K562 (cell line): Measurements from ENCODE around the gene MAP2K6. TPM values are rescaled to one million over a fixed set of nuclear protein-coding genes. Genes with fewer than 3 reads are reported as not detected.

ENCODE experiments used
- ATAC-seq: fragments of 200-7000 bp; cut with Tn5 transposase; 3 replicates; pipeline ENCODE4 v1.9.1; 2020; ENCODE audit warnings: moderate library complexity
- BruUV-seq: library from RNA; stranded (reverse); fragments of 400-500 nt; replicated peaks from 2 replicates; lab custom pipeline; 2021; lab: Mats Ljungman, UMichigan
- CTCF ChIA-PET: fragments of 300-600 bp; formaldehyde crosslinking; extraction: SDS; loops from one replicate; lab custom pipeline; 2021; ENCODE audit warnings: low intra/inter-chr PET ratio; lab: Yijun Ruan, JAX
- POLR2A ChIA-PET: fragments of 300-600, 350-650 bp; sonication (Branson Sonifier 250); formaldehyde crosslinking; extraction: SDS; loops from one replicate; lab custom pipeline; 2021; ENCODE audit warnings: antibody characterized with exemption, inconsistent platforms; lab: Yijun Ruan, JAX
- DNase-seq, 4 experiments: peaks; one replicate each; pipeline versions ENCODE4 v3.0.0 to v3.0.0-alpha.2; 2011 to 2018; ENCODE audit warnings: low spot score in 3 of 4, mixed read lengths in 3 of 4; ENCODE audit errors: extremely low read depth in 1 of 4
- FAIRE-seq: peaks from 2 replicates; lab custom pipeline; 2011; peaks lifted over from hg19 to GRCh38; lab: Jason Lieb, UNC
- H2AFZ ChIP-seq: 2 replicates; pipeline ENCODE4 v1.6.0; 2011; ENCODE audit warnings: low read depth, low read length, control low read depth, inconsistent platforms
- H3K27ac ChIP-seq: fragments of 200-600 bp; 3 replicates; pipeline ENCODE4 v1.8.0; 2011; ENCODE audit warnings: low read depth, mild to moderate bottlenecking, control low read depth, inconsistent platforms, low read length, moderate library complexity, mixed read lengths; ENCODE audit errors: extremely low read depth
- H3K27me3 ChIP-seq, 2 experiments: fragments of 300-600 bp in 1 of 2; 2 replicates in 1 of 2; 3 replicates in 1 of 2; pipeline versions ENCODE4 v1.6.0 to v1.8.0; 2011; ENCODE audit warnings: inconsistent platforms in 2 of 2, low read length in 2 of 2, mild to moderate bottlenecking in 1 of 2, mixed read lengths in 1 of 2, moderate library complexity in 1 of 2; ENCODE audit not compliant: control insufficient read depth in 2 of 2, insufficient read depth in 2 of 2
- H3K36me3 ChIP-seq: fragments of 300-600 bp; 3 replicates; pipeline ENCODE4 v1.8.0; 2011; ENCODE audit warnings: mild to moderate bottlenecking, low read length, inconsistent platforms; ENCODE audit not compliant: control insufficient read depth, insufficient read depth
- H3K4me1 ChIP-seq, 2 experiments: fragments of 200-600 bp in 1 of 2; replicated peaks in 1 of 2; 2 replicates in 1 of 2; 3 replicates in 1 of 2; pipeline versions ENCODE4 v1.5.1 to v1.8.0; 2011; ENCODE audit warnings: inconsistent platforms in 2 of 2, low read length in 2 of 2, mild to moderate bottlenecking in 1 of 2, mixed read lengths in 1 of 2, moderate library complexity in 1 of 2; ENCODE audit not compliant: control insufficient read depth in 2 of 2, insufficient read depth in 2 of 2
- H3K4me2 ChIP-seq: 2 replicates; pipeline ENCODE4 v1.6.1; 2011; ENCODE audit warnings: low read length, control low read depth, inconsistent platforms, mixed read lengths; ENCODE audit not compliant: insufficient read depth
- H3K4me3 ChIP-seq: fragments of 200-600 bp; sonication (generic), shearing (Covaris generic); 2 replicates; pipeline ENCODE4 v1.5.1; 2016; ENCODE audit warnings: control low read depth, inconsistent platforms
- H3K79me2 ChIP-seq: fragments of 200-600 bp; 3 replicates; pipeline ENCODE4 v1.8.0; 2011; ENCODE audit warnings: low read length, inconsistent platforms; ENCODE audit not compliant: control insufficient read depth, insufficient read depth
- H3K9ac ChIP-seq, 2 experiments: 2 replicates each; pipeline versions ENCODE4 v1.6.0 to v1.6.1; 2011; ENCODE audit warnings: low read depth in 2 of 2, low read length in 2 of 2, control low read depth in 1 of 2, inconsistent platforms in 1 of 2, mild to moderate bottlenecking in 1 of 2, mixed read lengths in 1 of 2; ENCODE audit not compliant: insufficient read depth in 1 of 2
- H3K9me1 ChIP-seq: one replicate; pipeline ENCODE4 v1.6.0; 2011; ENCODE audit warnings: inconsistent platforms, mild to moderate bottlenecking, low read length, moderate library complexity; ENCODE audit not compliant: control insufficient read depth, insufficient read depth
- H3K9me3 ChIP-seq: replicated peaks from 2 replicates; pipeline ENCODE4 v1.5.1; 2011; ENCODE audit warnings: low read depth, low read length, inconsistent platforms; ENCODE audit not compliant: control insufficient read depth, insufficient read depth
- H4K20me1 ChIP-seq: replicated peaks from 2 replicates; pipeline ENCODE4 v1.6.1; 2011; ENCODE audit warnings: low read length, inconsistent platforms, mixed read lengths; ENCODE audit not compliant: control insufficient read depth, insufficient read depth
- AFF4 ChIP-seq: sonication (generic); formaldehyde crosslinking; IDR thresholded peaks from 2 replicates; pipeline ENCODE4 v1.8.0; 2023; ENCODE audit warnings: mild to moderate bottlenecking, missing genetic modification reagents
- FOS ChIP-seq: IDR thresholded peaks from 3 replicates; pipeline ENCODE4 v1.6.1; 2011; ENCODE audit not compliant: insufficient read length; ENCODE audit errors: extremely low read depth
- LCOR ChIP-seq: sonication (generic); formaldehyde crosslinking; IDR thresholded peaks from 2 replicates; pipeline ENCODE4 v1.8.0; 2022; ENCODE audit warnings: mild to moderate bottlenecking, missing genetic modification reagents
- NR2F6 ChIP-seq: fragments of 450-650 bp; formaldehyde crosslinking; IDR thresholded peaks from 2 replicates; pipeline ENCODE4 v1.4.0; 2020; ENCODE audit warnings: mild to moderate bottlenecking
- SMAD2 ChIP-seq: fragments of 150-350 bp; IDR thresholded peaks from 2 replicates; pipeline ENCODE4 v1.6.1; 2014; ENCODE audit warnings: low read depth, mild to moderate bottlenecking, low read length
- ZNF134 ChIP-seq: fragments of 250-450 bp; sonication (Bioruptor Pico); conservative IDR thresholded peaks from 2 replicates; pipeline ENCODE4 v1.4.0; 2020
- WGBS: fragments of 100-300 bp; shearing (Covaris generic); methylation state at CpG from one replicate; pipeline ENCODE4 v1.1.6; 2016; ENCODE audit warnings: low coverage, mixed read lengths; ENCODE audit not compliant: insufficient coverage; ENCODE audit errors: missing lambda C conversion rate; 5-methylcytosine and 5-hydroxymethylcytosine counted together
- in situ Hi-C: fragments of 300-500 bp; cut with MboI; formaldehyde crosslinking; loops from 4 replicates; pipeline ENCODE4 v1.15.0; 2018; ENCODE audit warnings: inconsistent platforms, mixed read lengths
- intact Hi-C: fragments of 100-400 bp; cut with micrococcal nuclease; formaldehyde crosslinking; loops from 2 replicates; pipeline ENCODE4 v1.14.2; 2022
- polyA plus RNA-seq, 8 experiments: library from polyadenylated mRNA; depleted of rRNA in 4 of 8; stranded (reverse) in 5 of 8; unstranded in 3 of 8; fragments of >200 nt; fragmentation: Nextera tagmentation in 2 of 8; fragmentation: Illumina TruSeq in 1 of 8; extraction: Ambion mirVana in 2 of 8; extraction: Trizol in 1 of 8; gene quantifications; 2 replicates each; pipeline versions ENCODE4 v1.2.1 to v1.2.3, GENCODE V29; 2011 to 2014; ENCODE audit warnings: inconsistent platforms in 1 of 8, missing spikeins in 1 of 8
- total RNA-seq, 7 experiments: library from RNA; depleted of rRNA in 6 of 7; stranded (reverse); fragments of >200 nt in 6 of 7; fragmentation: Illumina TruSeq in 2 of 7; extraction: Trizol in 2 of 7; gene quantifications; 2 replicates each; pipeline versions ENCODE4 v1.2.1 to v1.2.3, GENCODE V29; 2011 to 2021; ENCODE audit warnings: low replicate concordance in 1 of 7
- TF ChIP-seq, protein P1 (sequence below): fragments of 450-650 bp; IDR thresholded peaks from 2 replicates; pipeline ENCODE4 v1.6.1; 2016; ENCODE audit warnings: antibody characterized with exemption

MAP2K6 gene
- total and polyA plus RNA-seq, 9 of the 15 experiments (the other 6 are each of a cell fraction or from before 2014, with no cell fraction given) = 0.07 to 0.13 TPM; not detected in 7

GRCh38 chr17:69588827-69589239 lies 174.3 kb downstream of the MAP2K6 start (continued):
- TF ChIP-seq ZNF134 (CRISPR knock-in tag) (no peak), AFF4 (CRISPR knock-in tag) (no peak)
- TF ChIP-seq, protein P1, sequence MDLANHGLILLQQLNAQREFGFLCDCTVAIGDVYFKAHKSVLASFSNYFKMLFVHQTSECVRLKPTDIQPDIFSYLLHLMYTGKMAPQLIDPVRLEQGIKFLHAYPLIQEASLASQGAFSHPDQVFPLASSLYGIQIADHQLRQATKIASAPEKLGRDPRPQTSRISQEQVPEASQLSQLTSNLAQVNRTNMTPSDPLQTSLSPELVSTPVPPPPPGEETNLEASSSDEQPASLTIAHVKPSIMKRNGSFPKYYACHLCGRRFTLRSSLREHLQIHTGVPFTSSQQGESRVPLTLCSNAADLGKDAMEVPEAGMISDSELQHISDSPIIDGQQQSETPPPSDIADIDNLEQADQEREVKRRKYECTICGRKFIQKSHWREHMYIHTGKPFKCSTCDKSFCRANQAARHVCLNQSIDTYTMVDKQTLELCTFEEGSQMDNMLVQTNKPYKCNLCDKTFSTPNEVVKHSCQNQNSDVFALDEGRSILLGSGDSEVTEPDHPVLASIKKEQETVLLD = no peak

DNA sequence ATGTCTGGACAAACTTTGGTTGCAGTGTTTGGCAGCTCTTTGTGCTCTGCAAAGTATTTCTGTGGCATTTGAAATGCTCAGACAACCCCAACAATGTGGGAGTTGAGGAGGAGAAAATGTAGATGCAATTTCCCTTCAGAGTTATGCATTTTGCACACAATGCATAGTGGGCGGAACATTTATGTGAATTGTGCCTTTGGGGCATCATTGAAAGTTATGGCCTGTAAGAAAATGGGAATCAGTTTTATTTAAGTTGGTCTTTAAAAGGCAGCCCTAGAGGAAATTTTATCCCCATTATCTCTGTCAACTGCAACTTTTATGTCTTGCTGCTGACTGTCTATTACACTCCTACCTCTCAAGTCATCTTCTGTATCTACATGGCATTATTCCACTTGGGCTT lies 176.2 kb downstream of the MAP2K6 start:
- in situ Hi-C loops = no loop called here
- CTCF ChIA-PET = no interaction called here

More for the DNA sequence above, 176.2 kb downstream of the MAP2K6 start:
- no peaks in the 10 kb centered on the region for H3K36me3 ChIP-seq
- intact Hi-C loops = no loop called here
- no peak overlapping the region for H3K4me2 ChIP-seq
- H3K4me3 ChIP-seq = no peak overlapping the region
- DNase-seq (no peak), FAIRE-seq (no peak), ATAC-seq (no peak)
- no peaks in the 10 kb centered on the region for H3K27me3 ChIP-seq
- POLR2A ChIA-PET = no interaction called here
- no peaks in the 10 kb centered on the region for H3K79me2 ChIP-seq
- no peaks in the 10 kb centered on the region for H3K9me3 ChIP-seq
- 0% methylated on average over 1 of the region's 1 CpG for WGBS
- TF ChIP-seq LCOR = no peak
- no peak for TF ChIP-seq NR2F6 (CRISPR knock-in tag)
- TF ChIP-seq FOS = no peak
- TF ChIP-seq SMAD2 = no peak
- H3K27ac ChIP-seq = no peak overlapping the region
- BruUV-seq = no TSS peak
- H4K20me1 ChIP-seq = no peaks in the 10 kb centered on the region
- no peak overlapping the region for H2AFZ ChIP-seq
- H3K4me1 ChIP-seq = no peaks in the 10 kb centered on the region
- H3K9me1 ChIP-seq = no peaks in the 10 kb centered on the region
- H3K9ac ChIP-seq = no peak overlapping the region
